ENCODE data around the gene RAD51B.

DNA sequence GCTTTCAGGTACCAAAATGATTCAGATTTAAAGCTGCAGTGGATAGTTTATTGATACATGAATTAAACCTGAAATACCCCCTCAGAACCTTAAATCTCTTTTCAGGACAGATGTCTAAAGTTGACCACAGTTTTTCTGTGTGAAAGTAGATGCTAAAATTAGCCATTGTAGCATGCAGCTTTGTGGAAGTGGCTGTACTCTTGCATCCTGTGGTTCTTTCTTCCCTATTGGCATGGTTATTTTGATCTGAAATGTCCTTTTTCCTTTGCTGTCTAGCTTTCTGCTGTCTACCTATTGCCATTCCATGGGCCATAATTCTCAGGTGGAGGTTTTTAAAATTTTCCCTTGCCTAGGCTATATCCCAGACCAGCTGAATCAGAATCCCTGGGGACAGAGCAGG is 517.7 kb downstream of the RAD51B start:
- TF ChIP-seq, protein P1, sequence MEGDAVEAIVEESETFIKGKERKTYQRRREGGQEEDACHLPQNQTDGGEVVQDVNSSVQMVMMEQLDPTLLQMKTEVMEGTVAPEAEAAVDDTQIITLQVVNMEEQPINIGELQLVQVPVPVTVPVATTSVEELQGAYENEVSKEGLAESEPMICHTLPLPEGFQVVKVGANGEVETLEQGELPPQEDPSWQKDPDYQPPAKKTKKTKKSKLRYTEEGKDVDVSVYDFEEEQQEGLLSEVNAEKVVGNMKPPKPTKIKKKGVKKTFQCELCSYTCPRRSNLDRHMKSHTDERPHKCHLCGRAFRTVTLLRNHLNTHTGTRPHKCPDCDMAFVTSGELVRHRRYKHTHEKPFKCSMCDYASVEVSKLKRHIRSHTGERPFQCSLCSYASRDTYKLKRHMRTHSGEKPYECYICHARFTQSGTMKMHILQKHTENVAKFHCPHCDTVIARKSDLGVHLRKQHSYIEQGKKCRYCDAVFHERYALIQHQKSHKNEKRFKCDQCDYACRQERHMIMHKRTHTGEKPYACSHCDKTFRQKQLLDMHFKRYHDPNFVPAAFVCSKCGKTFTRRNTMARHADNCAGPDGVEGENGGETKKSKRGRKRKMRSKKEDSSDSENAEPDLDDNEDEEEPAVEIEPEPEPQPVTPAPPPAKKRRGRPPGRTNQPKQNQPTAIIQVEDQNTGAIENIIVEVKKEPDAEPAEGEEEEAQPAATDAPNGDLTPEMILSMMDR (IDR thresholded peaks at IDR 0.05; ENCODE audit: poor library complexity) = no peak
- TF ChIP-seq EZH2 (IDR thresholded peaks at IDR 0.05; ENCODE audit: borderline replicate concordance) (no peak), EZH2phosphoT487 (IDR thresholded peaks at IDR 0.05; ENCODE audit: low read depth, severe bottlenecking, unreplicated experiment) (no peak)

Data from hepatocyte (in vitro differentiated cells).